ENCODE measurements around the gene GNG13.

Gene GNG13

GRCh38 chr16:764848-765487, 35.6 kb downstream of the GNG13 start:
- Histone ChIP-seq H3K9ac (no peak overlapping the region), H3K36me3 (no peaks in the 10 kb centered on the region), H4K20me1 (no peaks in the 10 kb centered on the region; a peak in 1 of 22 replicates), H3K9me3 (replicated peaks in 1 of 11) (no peaks in the 10 kb centered on the region), H3K27me3 (no peaks in the 10 kb centered on the region), H3K4me3 (no peak overlapping the region), H3K4me2 (no peak overlapping the region), H3K4me1 (peaks cover 0 to 29% (median 21%) of the 10 kb centered on the region in 10 experiments; a peak in 19 of 20 replicates), H3K27ac (no peak overlapping the region)
- TF ChIP-seq Cebpa-rat (IDR thresholded peaks at IDR 0.05): no peak

GRCh38 chr16:764184-764750, 36.3 kb downstream of the GNG13 start:
- Histone ChIP-seq H3K9ac (no peak overlapping the region), H3K4me1 (peaks cover 0 to 29% (median 21%) of the 10 kb centered on the region in 10 experiments; a peak in 19 of 20 replicates), H3K9me3 (replicated peaks in 1 of 11) (no peaks in the 10 kb centered on the region), H3K27me3 (no peaks in the 10 kb centered on the region), H3K4me2 (no peak overlapping the region), H3K36me3 (no peaks in the 10 kb centered on the region), H3K27ac (no peak overlapping the region), H3K4me3 (no peak overlapping the region), H4K20me1 (no peaks in the 10 kb centered on the region; a peak in 1 of 22 replicates)
- TF ChIP-seq Cebpa-rat (IDR thresholded peaks at IDR 0.05): no peak

GRCh38 chr16:763369-764183, 37.0 kb downstream of the GNG13 start:
- TF ChIP-seq Cebpa-rat (IDR thresholded peaks at IDR 0.05): no peak
- Histone ChIP-seq H3K27ac (no peak overlapping the region), H3K4me3 (no peak overlapping the region), H4K20me1 (no peaks in the 10 kb centered on the region; a peak in 1 of 22 replicates), H3K4me1 (peaks cover 0 to 29% (median 21%) of the 10 kb centered on the region in 10 experiments; a peak in 19 of 20 replicates), H3K27me3 (no peaks in the 10 kb centered on the region), H3K9ac (no peak overlapping the region), H3K9me3 (replicated peaks in 1 of 11) (no peaks in the 10 kb centered on the region), H3K4me2 (0 out of 22 replicates have a peak overlapping the region, but pooled peaks of 1 of the 11 experiments have one; percentile 50), H3K36me3 (no peaks in the 10 kb centered on the region)

- Histone ChIP-seq H3K36me3 (no peaks in the 10 kb centered on the region), H4K20me1 (no peaks in the 10 kb centered on the region; a peak in 1 of 22 replicates), H3K27me3 (no peaks in the 10 kb centered on the region), H3K9me3 (replicated peaks in 1 of 11) (no peaks in the 10 kb centered on the region), H3K9ac (0 out of 22 replicates have a peak overlapping the region, but pooled peaks of 2 of the 11 experiments have one; percentile 2 to 5), H3K4me1 (peaks cover 5 to 35% (median 26%) of the 10 kb centered on the region in 10 experiments), H3K4me3 (no peak overlapping the region), H3K4me2 (peak overlapping the region in 6 of 11 experiments; percentile 28 to 58 (median 38); a peak in 8 of 22 replicates), H3K27ac (no peak overlapping the region)
- no peak for TF ChIP-seq Cebpa-rat (IDR thresholded peaks at IDR 0.05)
These were observed 37.8 kb downstream of the GNG13 start for GRCh38 chr16:762595-763268.

GRCh38 chr16:761625-762513, 38.7 kb downstream of the GNG13 start:
- Histone ChIP-seq H3K9ac (0 out of 22 replicates have a peak overlapping the region, but pooled peaks of 1 of the 11 experiments have one; percentile 5), H3K9me3 (replicated peaks in 1 of 11) (no peaks in the 10 kb centered on the region), H4K20me1 (no peaks in the 10 kb centered on the region; a peak in 1 of 22 replicates), H3K36me3 (no peaks in the 10 kb centered on the region), H3K4me1 (peaks cover 14 to 44% (median 35%) of the 10 kb centered on the region in 10 experiments), H3K4me3 (no peak overlapping the region), H3K4me2 (peak overlapping the region in 10 of 11 experiments; percentile 9 to 58 (median 36); a peak in 17 of 22 replicates), H3K27me3 (no peaks in the 10 kb centered on the region), H3K27ac (no peak overlapping the region)
- no peak for TF ChIP-seq Cebpa-rat (IDR thresholded peaks at IDR 0.05)

- H3K36me3 ChIP-seq: no peaks in the 10 kb centered on the region
- TF ChIP-seq Cebpa-rat (IDR thresholded peaks at IDR 0.05): no peak
- H3K4me2 ChIP-seq: peak within 1 kb of the TSS; percentile 1 to 58 (median 36); a peak in 17 of 22 replicates
- H4K20me1 ChIP-seq: no peaks in the 10 kb centered on the region; a peak in 1 of 22 replicates
- no peaks in the 10 kb centered on the region for H3K27me3 ChIP-seq
- H3K27ac ChIP-seq: no peak within 1 kb of the TSS
- H3K4me1 ChIP-seq: peaks cover 20 to 49% (median 40%) of the 10 kb centered on the region in 10 experiments
- H3K9me3 ChIP-seq (replicated peaks in 1 of 11): peaks cover 0 to 5% (median 0%) of the 10 kb centered on the region in 11 experiments; a peak in 2 of 22 replicates
- no peak within 1 kb of the TSS for H3K4me3 ChIP-seq
- H3K9ac ChIP-seq: no peak within 1 kb of the TSS; a peak in 1 of 22 replicates
These were observed 39.8 kb downstream of the GNG13 start, which contains the start of gene MSLN for GRCh38 chr16:760545-761343. Gene MSLN (plus strand): TSS chr16:760734. CDS start chr16:762681, 1,947 bp downstream.

- Histone ChIP-seq H3K27me3 (no peaks in the 10 kb centered on the region), H3K36me3 (no peaks in the 10 kb centered on the region), H3K9ac (no peak overlapping the region), H3K4me1 (peaks cover 27 to 56% (median 46%) of the 10 kb centered on the region in 10 experiments), H3K4me3 (no peak overlapping the region), H4K20me1 (no peaks in the 10 kb centered on the region), H3K4me2 (no peak overlapping the region), H3K27ac (no peak overlapping the region), H3K9me3 (replicated peaks in 1 of 11) (peaks cover 0 to 5% (median 0%) of the 10 kb centered on the region in 11 experiments; a peak in 2 of 22 replicates)
- TF ChIP-seq Cebpa-rat (IDR thresholded peaks at IDR 0.05): no peak
These were observed 40.5 kb downstream of the GNG13 start for GRCh38 chr16:760065-760464.

Measured in BLaER1 treated with 17β-estradiol and CSF1 and Interleukin-3, amounts not matched to agents 10 nM and 100 nM (cell line).